GM12874 (cell line): ENCODE results near the gene CD247.

Experiments used
- TF ChIP-seq, protein P1 (sequence below): IDR thresholded peaks from 2 replicates; pipeline ENCODE4 v1.5.1; 2011; ENCODE audit warnings: low read depth, mild to moderate bottlenecking, control low read depth, low read length, moderate library complexity; ENCODE audit not compliant: insufficient read depth

CD247 gene

DNA sequence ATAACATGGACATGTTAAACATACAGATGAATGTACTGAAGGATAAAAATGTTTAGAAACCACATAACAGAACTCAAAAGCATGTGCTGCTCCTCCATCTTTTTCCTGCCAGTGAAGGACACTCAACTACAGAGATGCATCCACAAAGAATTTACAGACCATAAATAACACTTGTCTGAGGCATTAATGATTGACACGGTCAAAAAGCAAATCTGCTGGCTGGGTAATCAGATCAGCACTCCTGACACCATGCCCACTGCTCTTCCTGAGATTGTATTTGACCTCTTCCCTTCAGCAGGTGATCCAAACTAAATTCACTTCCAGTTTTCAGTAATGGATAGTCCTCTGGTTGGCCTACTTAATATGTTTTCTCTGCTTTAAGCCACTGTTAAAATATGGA lies 28.6 kb upstream of the CD247 start:
- TF ChIP-seq, protein P1, sequence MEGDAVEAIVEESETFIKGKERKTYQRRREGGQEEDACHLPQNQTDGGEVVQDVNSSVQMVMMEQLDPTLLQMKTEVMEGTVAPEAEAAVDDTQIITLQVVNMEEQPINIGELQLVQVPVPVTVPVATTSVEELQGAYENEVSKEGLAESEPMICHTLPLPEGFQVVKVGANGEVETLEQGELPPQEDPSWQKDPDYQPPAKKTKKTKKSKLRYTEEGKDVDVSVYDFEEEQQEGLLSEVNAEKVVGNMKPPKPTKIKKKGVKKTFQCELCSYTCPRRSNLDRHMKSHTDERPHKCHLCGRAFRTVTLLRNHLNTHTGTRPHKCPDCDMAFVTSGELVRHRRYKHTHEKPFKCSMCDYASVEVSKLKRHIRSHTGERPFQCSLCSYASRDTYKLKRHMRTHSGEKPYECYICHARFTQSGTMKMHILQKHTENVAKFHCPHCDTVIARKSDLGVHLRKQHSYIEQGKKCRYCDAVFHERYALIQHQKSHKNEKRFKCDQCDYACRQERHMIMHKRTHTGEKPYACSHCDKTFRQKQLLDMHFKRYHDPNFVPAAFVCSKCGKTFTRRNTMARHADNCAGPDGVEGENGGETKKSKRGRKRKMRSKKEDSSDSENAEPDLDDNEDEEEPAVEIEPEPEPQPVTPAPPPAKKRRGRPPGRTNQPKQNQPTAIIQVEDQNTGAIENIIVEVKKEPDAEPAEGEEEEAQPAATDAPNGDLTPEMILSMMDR = no peak

DNA sequence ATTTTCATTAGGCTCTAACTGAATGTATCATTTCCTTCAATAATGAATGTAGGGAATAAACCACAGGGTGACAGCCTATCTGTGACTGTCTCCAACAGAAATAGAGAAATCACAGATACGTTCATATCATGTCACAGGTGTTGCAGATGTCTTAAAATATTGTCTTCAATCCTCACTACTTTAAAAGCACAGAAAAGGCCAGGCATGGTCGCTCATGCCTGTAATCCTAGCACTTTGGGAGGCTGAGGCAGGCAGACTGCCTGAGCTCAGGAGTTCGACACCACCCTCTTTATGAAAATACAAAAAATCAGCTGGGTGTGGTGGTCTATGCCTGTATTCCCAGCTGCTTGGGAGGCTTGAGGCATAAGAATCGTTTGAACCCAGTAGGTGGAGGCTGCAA lies 27.0 kb upstream of the CD247 start:
- TF ChIP-seq, protein P1 = no peak

DNA sequence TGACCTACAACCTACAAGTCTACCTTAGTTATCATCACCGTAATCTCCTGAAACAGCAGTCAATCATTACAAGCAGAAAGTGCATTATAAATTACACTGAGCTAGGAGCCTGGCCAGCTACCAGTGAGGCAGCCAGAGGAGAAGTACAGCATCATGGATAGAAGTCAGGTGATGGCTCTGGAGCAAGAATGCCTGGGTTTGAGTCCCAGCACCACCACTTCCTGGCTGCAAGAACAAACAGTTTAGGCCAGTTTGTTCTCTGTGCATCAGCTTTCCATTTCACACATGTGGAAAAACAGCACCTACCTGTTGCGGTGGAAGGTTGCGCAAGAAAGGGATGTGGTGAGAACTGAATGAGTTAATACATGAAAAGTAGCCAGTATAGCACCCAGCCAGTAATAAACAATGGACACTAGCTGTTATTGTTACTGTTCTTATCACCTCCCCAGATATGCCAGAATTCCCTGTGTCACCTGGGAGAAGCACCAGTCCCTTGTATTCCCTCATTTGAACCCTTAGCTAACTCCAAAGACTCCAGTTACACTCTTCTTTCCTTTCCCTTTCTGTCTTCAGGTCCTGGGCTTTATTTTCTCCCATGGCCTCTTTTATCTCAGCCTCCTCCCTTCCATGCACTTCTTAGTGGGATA lies 26.2 kb upstream of the CD247 start:
- TF ChIP-seq, protein P1 = no peak

DNA sequence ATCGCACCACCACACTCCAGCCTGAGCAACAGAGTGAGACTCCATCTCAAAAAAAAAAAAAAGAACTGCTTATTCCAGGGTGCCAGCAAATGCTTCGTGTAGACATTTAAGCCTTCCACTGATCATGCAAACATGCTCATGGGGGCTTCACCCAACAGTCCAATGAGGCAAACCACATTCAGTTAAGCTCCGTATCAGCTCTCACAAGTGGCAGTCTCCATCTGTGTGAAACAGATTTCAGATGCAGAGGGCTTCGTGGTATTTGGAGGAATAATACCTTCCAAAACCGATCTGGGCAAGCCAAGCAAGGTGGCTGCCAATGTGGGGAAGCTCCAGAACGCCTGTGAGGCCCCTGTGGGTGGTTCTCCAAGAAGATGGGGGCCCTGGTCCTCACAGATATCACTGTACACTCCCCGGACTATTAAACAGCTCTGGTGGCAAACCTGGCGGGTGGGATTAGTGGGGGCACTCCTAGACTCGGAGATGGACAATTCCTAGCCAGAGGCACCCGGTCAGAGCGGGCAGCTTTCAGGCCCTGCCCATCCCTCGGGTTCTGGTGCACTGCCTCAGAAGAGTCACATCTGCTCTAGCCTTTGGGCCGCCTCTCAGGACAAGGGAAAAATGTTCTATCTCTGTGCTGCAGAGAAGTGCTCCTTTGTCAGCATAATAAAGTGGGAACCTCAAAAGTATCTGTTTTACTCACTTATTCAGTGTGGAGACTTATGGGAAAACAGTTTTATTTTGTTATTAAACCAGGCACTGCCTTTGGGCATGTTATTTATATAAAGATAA lies 25.1 kb upstream of the CD247 start:
- TF ChIP-seq, protein P1 = no peak

DNA sequence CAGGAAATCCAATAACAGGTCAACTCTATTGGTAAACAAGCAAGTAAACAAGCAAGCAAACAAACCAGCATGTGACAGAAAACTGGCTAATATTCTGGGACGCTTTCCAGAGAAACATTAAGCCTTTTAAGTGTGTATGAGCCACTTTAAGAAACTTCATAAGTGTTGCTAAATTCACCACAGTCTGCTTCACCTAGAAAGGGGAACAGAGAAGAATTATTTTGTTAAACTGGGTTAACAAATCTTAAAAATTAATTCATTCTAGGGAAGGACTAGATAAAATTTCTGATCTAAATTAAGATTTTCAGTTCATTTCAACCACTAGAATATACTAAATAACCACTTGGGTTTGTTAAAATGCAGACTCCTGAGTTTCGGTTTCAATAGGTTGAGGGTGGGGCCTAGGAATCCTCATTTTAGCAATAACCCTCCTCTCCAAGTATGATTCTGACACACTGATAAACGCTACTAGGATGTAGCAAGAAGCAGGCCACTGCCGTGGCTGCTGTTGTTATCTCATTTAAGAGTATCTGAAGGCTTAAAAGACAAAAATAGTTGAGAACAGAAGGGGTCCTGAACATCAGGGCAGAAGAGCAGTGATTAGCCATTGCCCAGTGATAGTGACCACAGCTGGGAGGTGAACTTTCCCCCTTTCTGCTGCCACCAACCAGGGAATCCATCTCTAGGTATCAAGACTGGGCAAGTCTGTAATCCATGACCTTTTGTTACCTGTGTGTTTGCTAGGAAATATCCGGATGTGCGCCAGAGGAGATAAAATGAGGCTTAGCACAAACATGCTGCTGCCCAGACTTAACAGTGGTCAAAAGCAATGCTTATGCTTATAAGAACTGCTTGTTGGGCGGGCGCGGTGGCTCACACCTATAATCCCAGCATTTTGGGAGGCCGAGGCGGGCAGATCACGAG lies 24.0 kb upstream of the CD247 start:
- TF ChIP-seq, protein P1 = no peak

DNA sequence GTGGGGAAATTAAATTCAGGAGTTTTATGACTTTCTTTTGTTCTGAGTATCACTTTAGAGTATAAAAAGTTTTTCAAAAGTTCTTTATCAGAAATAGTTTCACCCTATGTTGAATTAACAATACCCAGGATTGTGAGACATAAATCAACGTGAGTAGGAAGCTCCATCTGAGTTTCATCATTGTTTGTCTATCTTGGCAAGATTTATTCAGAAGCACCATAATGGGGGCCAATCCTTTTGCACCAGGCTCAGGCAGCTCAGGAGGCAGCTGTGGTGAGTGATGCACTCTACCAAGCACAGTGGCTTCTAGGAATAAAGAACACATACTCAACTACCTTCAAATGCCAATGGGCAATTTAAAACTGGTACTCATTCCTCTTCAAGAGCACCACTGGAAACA lies 23.3 kb upstream of the CD247 start:
- TF ChIP-seq, protein P1 = no peak

DNA sequence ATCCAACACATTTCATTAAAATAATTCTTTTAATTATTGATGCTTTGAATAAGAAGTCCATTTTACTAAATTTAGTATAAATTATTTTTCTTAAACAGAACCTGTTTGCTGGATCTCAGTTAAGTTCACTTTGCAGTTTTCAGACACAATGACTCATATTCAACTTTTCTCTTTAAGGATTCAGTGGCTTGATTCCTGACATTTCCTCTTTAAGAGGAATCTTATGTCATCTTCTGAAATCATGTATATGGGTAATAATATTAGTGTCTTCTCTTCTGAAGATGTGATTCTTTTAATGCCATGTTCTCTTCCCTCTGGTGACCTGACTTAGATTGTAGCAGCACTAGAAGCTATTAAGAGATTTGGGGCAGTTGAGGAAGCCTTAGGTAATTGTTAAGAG lies 22.7 kb upstream of the CD247 start:
- TF ChIP-seq, protein P1 = no peak
